Posterior vena cava (tissue), 2 donors: Measurements from ENCODE around the gene LHX3. TPM values are rescaled to one million over a fixed set of nuclear protein-coding genes. Genes with fewer than 3 reads are reported as not detected.

ENCODE experiments used
- DNase-seq: peaks from one replicate; pipeline ENCODE4 v3.0.0-alpha.2; 2020; ENCODE audit warnings: low spot score
- intact Hi-C, 2 donors: fragments of 100-400 bp; cut with DNase I; formaldehyde crosslinking; loops; one replicate each; pipeline versions ENCODE4 v1.14.1 to v1.14.2; 2022 to 2023
- total RNA-seq, 2 donors: library from RNA; stranded (reverse); fragmentation: NEBNext Ultra II Directional; extraction: Animal tissue kit (Norgen Biotek cat#: 25700); gene quantifications; one replicate each; pipeline ENCODE4 v1.2.1, GENCODE V29; 2021
- donor health status: DM: yes; HTN: yes; CAD: no.
- donor health status: DM: yes; HTN: yes; CAD: no.

LHX3 gene
- total RNA-seq, 2 donors from 2014 or later, result not detected

- intact Hi-C loops, result no loop called here
- DNase-seq, result no peak
These were observed 6.8 kb upstream of the LHX3 start for GRCh38 chr9:136211441-136212344.

DNA sequence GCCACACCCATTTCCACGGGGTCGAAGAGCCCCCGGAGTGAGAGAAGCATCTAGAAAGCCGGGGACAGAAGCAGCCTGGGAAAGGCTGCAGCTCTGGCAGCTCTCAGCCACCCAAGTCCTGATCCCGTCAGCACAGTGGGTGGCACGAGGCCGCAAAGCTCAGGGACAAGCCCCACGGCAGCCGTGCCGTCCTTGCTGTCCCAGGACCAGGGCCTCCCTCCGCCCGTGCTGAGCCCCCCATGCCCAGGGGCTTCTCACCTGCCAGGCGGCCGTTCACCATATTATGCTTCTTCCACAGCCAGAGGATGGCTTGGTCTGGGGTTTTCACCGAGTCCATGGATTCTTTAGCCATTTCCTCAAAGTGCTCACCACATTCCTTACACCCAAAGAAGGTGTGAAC, 6.1 kb upstream of the LHX3 start:
- intact Hi-C loops, result no loop called here
- no peak for DNase-seq

GRCh38 chr9:136210276-136210675, 5.3 kb upstream of the LHX3 start:
- intact Hi-C loops, result no loop called here
- no peak for DNase-seq

GRCh38 chr9:136209786-136210185, 4.9 kb upstream of the LHX3 start:
- intact Hi-C loops, result no loop called here
- DNase-seq, result no peak

- intact Hi-C loops, result no loop called here
These were observed 4.3 kb upstream of the LHX3 start for GRCh38 chr9:136209232-136209631.

GRCh38 chr9:136208675-136209074, 3.7 kb upstream of the LHX3 start:
- intact Hi-C loops, result no loop called here
- no peak for DNase-seq

More at GRCh38 chr9:136209232-136209631, 4.3 kb upstream of the LHX3 start:
- no peak for DNase-seq

DNA sequence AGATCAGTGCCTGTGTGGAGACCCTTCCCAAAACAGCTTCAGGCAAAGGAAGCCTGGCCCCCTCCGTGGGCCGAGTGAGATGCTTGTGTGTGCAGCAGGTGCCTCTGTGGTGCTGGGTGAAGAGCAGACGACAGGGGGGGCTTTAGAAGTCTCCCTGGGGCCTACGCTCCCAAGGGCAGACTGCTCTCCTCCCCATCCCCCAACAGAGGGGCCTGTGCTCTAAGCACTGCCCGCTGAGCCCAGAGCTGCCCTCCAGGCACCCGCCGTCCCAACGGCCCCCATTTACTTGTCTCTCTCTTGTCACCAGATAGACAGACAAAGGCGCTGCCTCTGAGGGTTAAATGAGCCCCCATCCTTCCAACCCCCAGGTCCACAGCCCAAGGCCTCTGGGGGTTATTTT, 2.7 kb upstream of the LHX3 start:
- intact Hi-C loops, result no loop called here
- no peak for DNase-seq

- DNase-seq, result no peak
- intact Hi-C loops, result no loop called here
These were observed 1.8 kb upstream of the LHX3 start for GRCh38 chr9:136206602-136207275.

DNA sequence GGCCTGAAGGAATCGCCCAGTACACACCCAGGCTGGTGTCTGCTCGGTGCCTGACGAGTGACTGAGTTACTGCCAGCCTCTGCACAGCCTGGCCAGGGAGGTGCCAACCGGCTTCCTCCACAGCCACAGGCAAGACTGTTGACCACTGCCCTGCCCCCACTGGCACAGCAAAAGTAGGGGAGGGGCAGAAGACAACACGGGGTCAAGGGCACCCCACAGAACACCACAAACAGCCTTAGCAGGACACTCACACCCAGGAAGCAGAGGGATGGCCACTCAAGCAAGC, 722 bp upstream of the LHX3 start:
- no peak for DNase-seq
- intact Hi-C loops, result no loop called here

DNA sequence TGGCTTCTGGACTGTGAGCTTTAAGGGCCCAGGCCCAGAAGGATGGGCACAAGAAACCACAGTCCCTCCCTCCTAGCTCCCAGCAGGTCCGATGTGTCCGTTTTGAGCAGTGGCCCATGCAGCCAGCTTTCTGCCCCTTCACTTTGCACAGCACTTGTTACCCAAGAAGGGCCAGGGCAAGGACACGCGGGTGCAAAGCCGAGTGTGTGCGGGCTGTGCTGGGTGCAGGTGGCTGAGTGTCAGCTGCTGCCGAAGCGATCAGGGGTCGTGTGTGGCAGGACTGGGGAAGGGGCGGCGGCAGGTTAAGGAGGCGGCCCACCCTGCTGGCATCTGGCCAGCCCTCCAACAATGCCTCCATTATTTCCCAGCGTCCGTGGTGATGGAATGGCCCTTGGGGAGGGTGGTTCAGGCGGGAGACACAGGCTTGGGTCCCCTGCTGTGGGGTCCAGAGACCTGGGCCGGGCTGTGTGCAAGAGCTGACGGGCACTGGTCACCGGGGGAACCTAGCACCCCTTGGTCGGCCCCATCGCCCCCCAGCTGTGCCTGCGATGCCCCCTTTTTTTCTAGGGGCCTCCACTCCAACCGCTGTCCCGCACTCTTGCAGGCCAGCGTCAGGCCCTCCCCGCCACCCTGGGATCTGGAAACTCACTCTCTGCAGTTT, 653 bp downstream of the LHX3 start:
- intact Hi-C loops, result no loop called here
- DNase-seq, result no peak

DNA sequence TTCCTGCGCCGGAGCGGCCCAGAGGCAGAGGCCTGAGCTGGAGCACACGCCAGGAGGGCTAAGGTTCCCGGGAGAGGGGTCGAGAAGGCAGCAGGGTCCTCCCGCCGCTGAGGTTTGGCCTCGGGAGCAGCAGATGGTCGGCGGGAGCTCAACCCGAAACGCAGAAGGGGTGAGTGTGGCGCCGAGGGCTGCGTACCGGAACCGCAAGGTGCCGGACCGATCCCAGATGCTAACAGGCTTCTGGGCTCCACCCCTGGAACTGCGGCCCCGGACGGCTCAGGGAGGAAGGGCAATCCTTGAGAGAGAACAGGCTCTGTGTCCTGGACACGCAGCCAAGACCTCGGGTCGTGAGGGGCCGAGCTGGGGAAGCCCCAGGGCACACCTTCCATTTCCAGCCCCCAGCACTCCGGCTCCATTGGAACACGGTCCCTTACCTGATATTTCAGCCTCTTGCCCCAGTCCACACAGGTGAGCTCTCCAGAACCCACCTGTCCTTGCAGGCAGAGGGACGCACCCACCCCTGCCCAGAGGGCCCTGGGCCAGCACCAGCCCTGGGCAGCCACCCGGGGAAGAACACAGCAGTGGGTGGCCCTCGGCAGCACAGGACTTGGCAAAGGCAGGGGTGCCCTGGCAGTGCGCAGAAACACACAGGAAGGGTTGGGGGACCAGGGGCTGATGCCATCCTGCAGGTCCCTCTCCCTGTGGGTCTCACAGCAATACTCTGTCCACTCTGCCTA, 1.4 kb downstream of the LHX3 start:
- no peak for DNase-seq
- intact Hi-C loops, result no loop called here

- no peak for DNase-seq
- intact Hi-C loops, result no loop called here
These were observed 2.2 kb downstream of the LHX3 start for GRCh38 chr9:136202454-136203407.

DNA sequence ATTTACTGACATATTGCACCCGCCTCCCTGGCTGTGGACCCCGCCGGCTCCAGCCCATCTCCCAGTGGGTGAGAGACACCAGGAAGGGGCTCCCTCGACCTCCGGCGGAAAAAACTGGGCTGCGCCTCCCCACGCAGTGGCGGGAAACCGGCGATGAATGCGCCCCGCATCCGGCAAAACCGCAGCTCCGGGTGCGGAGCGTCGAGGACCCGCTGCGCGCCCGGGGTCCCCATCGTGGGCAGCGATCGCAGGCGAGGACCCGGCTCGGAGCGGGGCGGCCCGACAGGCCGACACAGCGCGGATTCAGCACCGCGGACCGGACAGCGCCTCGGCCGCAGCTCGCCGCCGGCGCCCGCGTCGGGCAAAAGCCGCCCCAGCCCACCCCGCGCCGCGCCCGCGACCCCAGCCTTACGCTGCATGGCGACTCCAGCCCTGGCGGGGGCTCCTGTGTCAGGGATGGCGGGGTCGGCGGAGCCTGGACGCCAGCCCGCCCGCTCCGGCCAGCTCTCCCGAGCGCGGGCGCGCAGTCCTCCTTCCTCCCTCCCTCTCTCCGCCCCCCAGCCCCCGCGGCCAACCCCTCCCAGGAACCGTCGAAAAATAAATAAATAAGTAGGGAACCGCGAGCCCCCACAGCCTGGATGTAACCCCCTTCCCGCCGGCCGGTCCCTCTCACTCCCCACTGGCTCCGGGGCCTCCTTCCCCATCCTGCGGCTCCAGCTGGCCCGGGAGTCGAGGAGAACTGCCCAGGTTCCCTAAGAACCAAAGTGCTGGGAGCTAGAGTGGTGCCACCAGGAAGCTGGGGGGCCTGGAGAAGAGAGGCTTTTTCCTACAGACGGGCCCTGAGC, 3.1 kb downstream of the LHX3 start:
- intact Hi-C loops, result no loop called here
- no peak for DNase-seq

- DNase-seq, result no peak
- intact Hi-C loops, result no loop called here
These were observed 3.8 kb downstream of the LHX3 start for GRCh38 chr9:136201174-136201573.

DNA sequence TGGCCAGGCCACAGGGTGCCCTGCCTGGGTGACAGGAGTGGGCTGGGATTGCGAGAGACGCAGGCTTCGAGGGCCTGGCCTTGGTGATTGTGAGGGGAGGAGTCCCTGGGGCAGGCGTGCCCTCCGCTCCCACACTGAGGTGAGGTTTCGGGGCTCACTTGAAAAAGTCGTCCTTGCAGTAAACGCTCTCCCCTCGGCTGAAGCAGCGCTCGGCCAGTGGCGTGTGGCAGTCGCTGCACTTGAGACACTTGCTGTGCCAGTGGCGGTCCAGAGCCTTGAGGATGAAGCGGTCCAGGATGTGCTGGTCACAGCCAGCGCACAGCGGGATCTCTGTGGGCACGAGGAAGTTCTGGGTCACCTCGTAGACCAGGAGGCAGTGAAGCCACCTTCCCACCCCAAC, 4.5 kb downstream of the LHX3 start:
- intact Hi-C loops, result no loop called here
- no peak for DNase-seq

- intact Hi-C loops, result no loop called here
- no peak for DNase-seq
These were observed 5.3 kb downstream of the LHX3 start for GRCh38 chr9:136199391-136200288.

GRCh38 chr9:136198605-136199083, 6.3 kb downstream of the LHX3 start:
- intact Hi-C loops, result no loop called here

More at GRCh38 chr9:136198605-136199083, 6.3 kb downstream of the LHX3 start:
- DNase-seq, result no peak
